IPS-NIHi7 (cell line): Measurements from ENCODE around the gene NEU2.
"Not testable (repeated sequence)": the region's sequence is repeated elsewhere in the genome, so short reads cannot be mapped to it uniquely, and the experiment has no call there.

Experiments
- DNase-seq: peaks from one replicate; pipeline ENCODE4 v3.0.0; 2012; ENCODE audit warnings: mixed read lengths; ENCODE audit errors: extremely low spot score

The NEU2 gene

GRCh38 chr2:233010569-233011267 lies 21.8 kb upstream of the NEU2 start:
- DNase-seq, result no peak

- no peak for DNase-seq
Measured at GRCh38 chr2:233011268-233011650, 21.2 kb upstream of the NEU2 start.

- no peak for DNase-seq
Measured at GRCh38 chr2:233011702-233012131, 20.8 kb upstream of the NEU2 start.

DNA sequence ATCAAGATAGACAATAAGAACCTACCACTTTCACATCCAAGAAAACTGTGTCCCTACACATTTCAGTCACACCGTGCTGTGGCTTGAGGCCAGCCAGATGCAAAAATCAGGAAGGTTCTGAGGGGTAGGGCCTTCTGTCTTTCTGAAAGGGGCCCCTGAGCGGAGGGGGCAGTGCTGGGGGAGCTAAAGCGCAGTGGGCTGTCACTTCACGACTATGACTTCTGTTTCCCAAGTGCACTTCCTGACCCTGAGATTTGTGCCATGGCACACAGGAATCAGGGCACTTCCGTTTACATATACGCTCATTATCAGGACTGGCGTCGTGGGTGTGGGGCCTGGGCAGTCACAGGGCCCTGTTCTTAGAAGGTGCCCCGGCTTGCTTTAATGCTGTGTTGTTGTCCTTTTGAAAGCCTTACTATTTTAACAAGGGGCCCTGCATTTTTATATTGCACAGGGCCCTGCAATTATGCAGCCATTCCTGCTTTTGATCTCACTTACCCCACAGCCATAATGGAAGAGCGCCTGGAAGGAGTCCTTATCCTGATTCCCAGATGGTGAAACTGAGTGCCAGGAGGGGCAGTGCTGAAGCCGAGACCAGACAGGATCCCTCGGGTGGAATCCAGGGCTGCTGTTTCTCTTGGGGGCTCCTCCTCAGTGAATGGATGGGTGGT lies 20.0 kb upstream of the NEU2 start:
- no peak for DNase-seq

GRCh38 chr2:233013027-233013461 lies 19.4 kb upstream of the NEU2 start, which contains the start of gene NGEF:
TSS of gene NGEF (minus strand) at chr2:233013256. CDS start at chr2:232974890, 38,366 bp downstream.
- no peak for DNase-seq

DNA sequence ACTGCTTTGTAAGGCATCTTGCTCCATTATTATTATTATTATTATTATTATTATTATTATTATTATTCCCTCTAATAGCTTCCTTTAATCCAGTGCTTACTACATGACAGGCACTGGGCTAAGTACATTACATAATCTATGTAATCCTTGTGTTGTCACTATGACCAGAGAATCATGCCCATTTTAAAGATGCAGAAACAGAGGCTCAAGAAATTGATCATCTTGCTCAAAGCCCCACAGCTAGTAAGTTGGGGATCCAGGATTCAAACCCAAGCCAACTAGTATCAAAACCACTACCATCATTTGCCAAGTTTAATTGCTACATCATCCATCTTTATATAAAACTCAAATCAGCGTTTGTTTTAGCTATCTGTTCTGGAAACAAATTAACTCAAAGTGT lies 18.8 kb upstream of the NEU2 start:
- no peak for DNase-seq

GRCh38 chr2:233015019-233015645 lies 17.3 kb upstream of the NEU2 start:
- DNase-seq, result no peak

- no peak for DNase-seq
Measured at GRCh38 chr2:233017947-233018346, 14.5 kb upstream of the NEU2 start.

DNA sequence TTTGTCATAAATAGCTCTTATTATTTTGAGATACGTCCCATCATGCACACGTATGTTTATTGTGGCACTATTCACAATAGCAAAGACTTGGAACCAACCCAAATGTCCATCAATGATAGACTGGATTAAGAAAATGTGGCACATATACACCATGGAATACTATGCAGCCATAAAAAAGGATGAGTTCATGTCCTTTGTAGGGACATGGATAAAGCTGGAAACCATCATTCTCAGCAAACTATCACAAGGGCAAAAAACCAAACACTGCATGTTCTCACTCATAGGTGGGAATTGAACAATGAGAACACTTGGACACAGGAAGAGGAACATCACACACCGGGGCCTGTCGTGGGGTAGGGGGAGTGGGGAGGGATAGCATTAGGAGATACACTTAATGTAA lies 12.9 kb upstream of the NEU2 start:
- DNase-seq, result not testable (repeated sequence)

DNA sequence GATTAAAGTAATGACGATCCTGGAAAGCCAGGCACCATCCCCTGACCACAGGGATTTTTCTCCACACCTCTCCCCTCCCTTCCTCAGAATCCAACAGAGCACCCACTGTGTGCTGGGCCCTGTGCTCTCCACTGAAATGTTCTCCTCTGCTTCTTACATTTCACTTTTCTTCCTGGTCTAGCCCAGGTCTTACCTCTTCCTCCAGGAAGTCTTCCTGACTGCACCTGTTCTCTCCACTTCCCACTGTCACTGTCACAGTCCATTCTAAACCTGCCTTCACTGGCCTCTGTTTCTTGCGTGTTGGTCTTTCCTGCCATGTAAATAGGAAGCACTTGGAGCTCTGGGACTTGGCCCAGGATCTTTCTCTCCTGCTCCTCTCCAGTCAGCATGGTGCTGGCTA lies 12.0 kb upstream of the NEU2 start:
- no peak for DNase-seq

DNA sequence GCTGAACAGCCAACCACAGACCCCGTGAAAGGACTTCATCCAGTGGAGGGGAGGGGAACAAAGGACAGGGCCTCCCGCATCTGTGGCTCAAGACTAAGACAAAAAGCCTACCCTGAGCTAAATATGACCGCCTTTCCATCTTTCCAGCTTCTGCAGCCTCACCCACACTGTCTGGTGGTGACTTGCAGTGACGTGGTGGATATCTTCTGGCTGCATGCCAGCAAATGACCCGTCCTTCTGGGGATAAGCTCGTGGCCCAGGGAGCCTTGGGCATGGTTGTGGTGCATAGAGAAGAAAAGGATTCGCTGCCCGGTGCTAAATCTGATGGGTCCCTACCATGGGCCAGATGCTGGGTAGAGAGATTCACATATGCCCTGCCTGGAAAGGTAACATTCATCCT lies 10.7 kb upstream of the NEU2 start:
- DNase-seq, result no peak

DNA sequence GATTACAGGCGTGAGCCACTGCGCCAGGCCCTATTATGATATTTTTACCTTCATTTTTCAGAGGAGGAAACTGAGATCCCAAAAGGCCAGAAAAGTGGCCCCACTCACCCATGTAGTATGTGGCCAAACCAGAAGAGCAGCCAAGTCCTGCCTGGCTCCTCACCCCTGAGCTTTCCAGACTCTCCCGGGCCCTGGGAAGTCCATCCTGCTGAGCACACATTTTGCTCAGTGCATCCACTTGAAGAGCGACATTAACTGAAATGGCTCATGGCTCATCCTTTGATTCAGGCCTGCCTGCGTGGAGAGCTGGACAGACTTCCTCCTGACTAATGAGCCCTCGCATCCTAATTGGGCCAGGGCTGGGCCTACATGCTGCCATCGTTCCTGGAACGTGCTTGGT lies 9.9 kb upstream of the NEU2 start:
- DNase-seq, result no peak

DNA sequence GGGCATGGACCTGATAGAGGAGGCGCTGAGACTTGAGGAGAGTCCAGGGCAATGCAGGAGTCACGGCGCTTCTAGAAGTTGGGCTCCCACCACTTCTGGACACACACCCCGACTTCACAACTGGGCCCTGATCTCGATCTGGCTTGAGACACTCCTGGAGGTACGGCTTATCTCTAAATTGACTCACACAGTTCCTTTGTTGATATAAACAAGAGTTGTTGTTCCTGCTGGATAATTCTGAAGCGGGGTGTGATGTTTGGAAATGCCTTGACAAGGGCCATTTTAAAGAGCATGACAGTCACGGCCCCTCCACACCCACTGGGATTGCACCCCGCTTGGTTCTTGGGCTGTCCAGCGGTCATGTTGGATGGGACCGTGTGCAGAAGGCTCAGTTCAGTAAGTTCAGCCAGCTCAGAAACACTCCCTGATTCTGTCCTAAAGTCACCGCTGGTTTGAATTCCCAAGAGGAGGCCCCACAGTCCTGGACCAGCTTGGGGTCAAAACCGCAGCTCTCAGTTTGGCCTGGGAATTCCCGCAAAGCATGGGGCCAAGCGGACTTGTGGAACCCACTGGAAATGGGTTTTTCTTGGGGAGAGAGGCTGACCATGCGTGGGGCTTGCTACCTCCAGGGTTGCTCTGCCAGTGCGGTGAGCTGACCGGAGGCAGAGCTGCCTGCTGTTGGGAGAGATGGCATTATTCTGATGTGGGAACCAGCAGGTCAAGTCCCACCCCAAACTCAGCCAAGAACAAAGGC lies 9.3 kb upstream of the NEU2 start:
- DNase-seq, result no peak

DNA sequence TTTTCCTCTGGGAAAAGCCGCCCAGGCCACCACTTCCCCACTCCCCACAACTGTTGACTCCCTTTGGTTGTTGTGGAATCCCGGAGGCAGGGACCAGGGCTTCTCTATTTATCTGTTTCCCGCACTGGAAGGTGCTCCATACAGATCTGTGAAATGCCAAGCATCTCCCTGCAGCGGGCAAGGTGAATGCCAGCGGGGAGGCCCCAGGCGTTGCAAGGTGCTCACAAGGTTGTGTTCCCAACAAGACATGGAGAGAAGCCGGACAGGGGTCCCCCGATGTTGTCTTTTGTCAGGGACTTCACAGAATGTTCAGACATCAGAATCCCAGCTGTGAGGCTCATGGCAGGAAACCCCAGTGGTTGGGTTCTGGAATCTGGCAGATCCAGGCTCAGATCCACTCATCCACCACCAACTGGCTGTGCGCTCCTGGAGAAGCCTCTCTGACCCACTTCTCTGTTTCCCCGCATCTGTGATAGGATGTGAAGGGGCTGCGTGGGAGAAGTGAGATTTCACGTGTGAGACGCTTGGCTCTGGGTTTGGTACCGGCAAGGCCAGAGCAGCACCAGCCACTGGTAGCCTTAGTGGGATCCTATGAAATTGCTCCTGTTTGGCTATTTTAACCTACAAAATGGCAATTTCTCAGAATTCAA lies 8.6 kb upstream of the NEU2 start:
- DNase-seq, result no peak

GRCh38 chr2:233025706-233026105 lies 6.8 kb upstream of the NEU2 start:
- no peak for DNase-seq

GRCh38 chr2:233026198-233026813 lies 6.2 kb upstream of the NEU2 start:
- DNase-seq, result no peak

- DNase-seq, result no peak
Measured at GRCh38 chr2:233029321-233029720, 3.2 kb upstream of the NEU2 start.

- no peak for DNase-seq
Measured at GRCh38 chr2:233031556-233032500, 644 bp upstream of the NEU2 start.

DNA sequence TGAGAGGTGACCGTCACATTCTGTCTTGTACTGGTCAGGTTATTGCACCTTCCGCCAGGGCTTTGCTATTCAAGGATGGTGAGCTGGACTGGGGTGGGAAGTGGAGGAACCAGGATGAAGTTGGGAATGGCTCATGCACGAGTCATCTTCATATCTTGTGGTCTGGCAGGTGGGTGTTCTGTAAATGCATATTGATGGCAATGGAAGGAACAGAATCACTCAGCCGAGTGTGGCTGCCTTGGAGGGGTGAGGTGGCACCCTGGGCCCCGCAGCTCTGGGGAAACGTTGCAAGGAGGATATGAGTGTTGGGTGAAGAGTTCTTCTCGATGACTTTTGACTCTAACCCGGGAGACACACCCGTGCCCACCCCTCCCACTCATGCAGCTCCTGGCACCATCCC lies 1.2 kb downstream of the NEU2 start:
- DNase-seq, result no peak
